Mesothelial cell of epicardium (in vitro differentiated cells): Measurements from ENCODE around the gene CTNNA2. TPM values are rescaled to one million over a fixed set of nuclear protein-coding genes. Genes with fewer than 3 reads are reported as not detected.

Source experiments
- DNase-seq, 2 experiments: peaks; one replicate each; pipeline ENCODE4 v3.0.0; 2021; ENCODE audit warnings: low spot score in 2 of 2; ENCODE audit not compliant: unreplicated experiment in 2 of 2
- H3K27ac Mint-ChIP-seq: 2 replicates; pipeline ENCODE4 v1.8.0; 2021; ENCODE audit warnings: mixed read lengths
- H3K27me3 Mint-ChIP-seq: 2 replicates; pipeline ENCODE4 v1.8.0; 2021; ENCODE audit warnings: low read depth, mixed read lengths
- H3K36me3 Mint-ChIP-seq: 2 replicates; pipeline ENCODE4 v1.8.0; 2021; ENCODE audit warnings: mixed read lengths
- H3K4me1 Mint-ChIP-seq: 2 replicates; pipeline ENCODE4 v1.8.0; 2021; ENCODE audit warnings: mixed read lengths
- H3K4me3 Mint-ChIP-seq: 2 replicates; pipeline ENCODE4 v1.8.0; 2021; ENCODE audit warnings: mild to moderate bottlenecking, moderate library complexity, mixed read lengths
- H3K9me3 Mint-ChIP-seq: 2 replicates; pipeline ENCODE4 v1.8.0; 2021; ENCODE audit warnings: mixed read lengths
- CTCF ChIP-seq: fragments of 200-600 bp; sonication (generic); IDR thresholded peaks from one replicate; pipeline ENCODE4 v1.5.0; 2021; ENCODE audit warnings: antibody characterized with exemption; ENCODE audit not compliant: unreplicated experiment
- total RNA-seq: library from RNA; stranded (reverse); gene quantifications from 3 replicates; pipeline ENCODE4 v1.2.1, GENCODE V29; 2021

Gene CTNNA2
- total RNA-seq, 1 donor from 2014 or later, result 4.9 TPM

DNA sequence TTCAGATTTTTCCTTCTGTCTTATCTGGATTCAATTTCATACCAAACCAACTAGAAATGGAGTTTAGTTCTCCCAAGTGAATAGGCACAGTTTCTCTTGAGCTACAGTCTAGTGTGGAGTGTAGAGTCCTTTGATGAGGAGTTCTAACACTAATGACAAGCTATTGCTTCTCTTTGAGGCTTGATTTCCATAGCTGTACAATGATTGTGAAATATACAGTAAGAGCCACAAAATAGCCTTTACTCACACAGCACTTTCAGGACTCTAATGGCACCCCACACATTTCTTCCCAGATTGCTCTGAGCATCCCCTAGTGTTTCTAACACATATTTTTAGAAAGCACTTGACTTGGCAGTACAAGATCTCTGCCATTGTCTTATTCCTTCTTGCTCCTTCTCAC is 638.4 kb downstream of the CTNNA2 start:
- Mint-ChIP-seq H3K4me3 (no peak overlapping the region), H3K27me3 (no peaks in the 10 kb centered on the region), H3K4me1 (peaks cover 3% of the 10 kb centered on the region), H3K36me3 (no peaks in the 10 kb centered on the region), H3K27ac (no peak overlapping the region), H3K9me3 (no peaks in the 10 kb centered on the region)
- no peak for DNase-seq
- TF ChIP-seq CTCF, result no peak

GRCh38 chr2:80151651-80152050 is 638.8 kb downstream of the CTNNA2 start:
- Mint-ChIP-seq H3K4me1 (peaks cover 3% of the 10 kb centered on the region), H3K27ac (no peak overlapping the region)
- DNase-seq, result no peak

GRCh38 chr2:80153151-80153550 is 640.3 kb downstream of the CTNNA2 start:
- H3K4me1 Mint-ChIP-seq, result peaks cover 3% of the 10 kb centered on the region
- TF ChIP-seq CTCF, result no peak
- H3K36me3 Mint-ChIP-seq, result no peaks in the 10 kb centered on the region
- H3K27me3 Mint-ChIP-seq, result no peaks in the 10 kb centered on the region
- no peak overlapping the region for H3K27ac Mint-ChIP-seq
- no peak overlapping the region for H3K4me3 Mint-ChIP-seq
- no peaks in the 10 kb centered on the region for H3K9me3 Mint-ChIP-seq
- no peak for DNase-seq

More at GRCh38 chr2:80151651-80152050, 638.8 kb downstream of the CTNNA2 start:
- Mint-ChIP-seq H3K9me3 (no peaks in the 10 kb centered on the region), H3K36me3 (no peaks in the 10 kb centered on the region), H3K4me3 (no peak overlapping the region), H3K27me3 (no peaks in the 10 kb centered on the region)
- TF ChIP-seq CTCF, result no peak

- no peak for TF ChIP-seq CTCF
- Mint-ChIP-seq H3K36me3 (no peaks in the 10 kb centered on the region), H3K4me3 (no peak overlapping the region), H3K4me1 (peaks cover 3% of the 10 kb centered on the region), H3K9me3 (no peaks in the 10 kb centered on the region), H3K27me3 (no peaks in the 10 kb centered on the region), H3K27ac (no peak overlapping the region)
- no peak for DNase-seq
Observed at GRCh38 chr2:80153768-80154167, 640.9 kb downstream of the CTNNA2 start.

DNA sequence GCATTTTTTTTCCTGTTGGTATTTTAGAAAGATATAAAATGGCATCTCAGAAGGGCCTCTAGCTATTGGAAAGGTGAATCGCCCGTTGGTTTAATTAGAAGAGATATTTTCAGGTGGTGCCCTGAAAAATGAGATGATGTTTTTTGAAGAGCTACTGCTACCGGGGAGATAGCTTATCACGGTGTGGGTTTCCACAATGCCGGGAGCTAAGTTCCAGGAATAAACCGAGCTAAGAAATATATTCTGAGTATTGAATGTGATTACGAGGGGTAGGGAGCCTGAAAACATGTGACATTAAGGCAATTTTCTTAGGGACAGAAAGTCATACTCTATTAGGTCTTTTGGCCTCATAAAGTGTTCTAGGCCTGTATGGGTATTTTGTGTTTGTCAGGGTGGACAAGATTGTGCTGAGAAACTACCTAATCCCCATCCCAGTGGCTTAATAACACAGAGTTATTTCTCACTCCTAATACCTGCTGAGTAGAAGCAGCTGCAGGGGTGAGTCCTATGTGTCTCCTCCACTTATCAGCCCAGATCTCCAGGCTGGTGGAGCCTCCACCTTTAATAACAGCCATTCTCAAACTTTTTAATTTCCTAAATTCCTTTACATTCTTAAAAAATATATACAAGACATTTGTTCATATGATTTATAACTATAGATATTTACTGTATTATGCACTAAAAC is 641.5 kb downstream of the CTNNA2 start:
- Mint-ChIP-seq H3K27ac (no peak overlapping the region), H3K27me3 (no peaks in the 10 kb centered on the region), H3K9me3 (no peaks in the 10 kb centered on the region), H3K4me3 (no peak overlapping the region), H3K4me1 (peaks cover 3% of the 10 kb centered on the region), H3K36me3 (no peaks in the 10 kb centered on the region)
- TF ChIP-seq CTCF, result no peak
- DNase-seq, result no peak
